EL (cell line): ENCODE results near the gene CNOT2.
"Not testable (repeated sequence)": the region's sequence is repeated elsewhere in the genome, so short reads cannot be mapped to it uniquely, and the experiment has no call there.

Source experiments
- DNase-seq: peaks from one replicate; pipeline ENCODE4 v3.0.0-alpha.2; 2016

Gene CNOT2

GRCh38 chr12:70367258-70368141, 124.3 kb downstream of the CNOT2 start:
- peak; percentile 4 for DNase-seq

- no peak for DNase-seq
Measured at GRCh38 chr12:70372881-70373280, 129.6 kb downstream of the CNOT2 start.

GRCh38 chr12:70379846-70380245, 136.6 kb downstream of the CNOT2 start:
- no peak for DNase-seq

- DNase-seq: peak; percentile 8
Measured at GRCh38 chr12:70383484-70383883, 140.3 kb downstream of the CNOT2 start.

GRCh38 chr12:70383886-70384285, 140.7 kb downstream of the CNOT2 start:
- DNase-seq: peak; percentile 7

GRCh38 chr12:70386771-70387170, 143.5 kb downstream of the CNOT2 start:
- no peak for DNase-seq

GRCh38 chr12:70389678-70390077, 146.4 kb downstream of the CNOT2 start:
- no peak for DNase-seq

- not testable (repeated sequence) for DNase-seq
Measured at GRCh38 chr12:70392631-70393030, 149.4 kb downstream of the CNOT2 start.

GRCh38 chr12:70393787-70394499, 150.7 kb downstream of the CNOT2 start:
- DNase-seq: peak; percentile 78

- no peak for DNase-seq
Measured at GRCh38 chr12:70398002-70398401, 154.8 kb downstream of the CNOT2 start.

GRCh38 chr12:70398862-70399261, 155.6 kb downstream of the CNOT2 start:
- no peak for DNase-seq

- DNase-seq: no peak
Measured at GRCh38 chr12:70399311-70399710, 156.1 kb downstream of the CNOT2 start.

- DNase-seq: no peak
Measured at GRCh38 chr12:70400124-70400523, 156.9 kb downstream of the CNOT2 start.

- DNase-seq: no peak
Measured at GRCh38 chr12:70402597-70402996, 159.4 kb downstream of the CNOT2 start.

GRCh38 chr12:70403826-70404225, 160.6 kb downstream of the CNOT2 start:
- no peak for DNase-seq
